Prostate gland (tissue), 2 donors: ENCODE results near the gene DRC3.

Experiments
- CTCF ChIP-seq, 4 experiments: fragments of 200-600 bp in 2 of 4; fragments of 450-650 bp in 2 of 4; sonication (generic) in 2 of 4; IDR thresholded peaks; 1 replicate in 3 of 4; 2 replicates in 1 of 4; pipeline ENCODE4 v1.5.1; 2016 to 2019; ENCODE audit warnings: antibody characterized with exemption in 4 of 4, mild to moderate bottlenecking in 2 of 4, moderate library complexity in 2 of 4
- POLR2AphosphoS5 ChIP-seq: sonication (generic); formaldehyde crosslinking; IDR thresholded peaks from one replicate; pipeline ENCODE4 v1.6.1; 2017; ENCODE audit warnings: antibody characterized with exemption

- TF ChIP-seq CTCF (IDR thresholded peaks at IDR 0.05) (no peak), POLR2AphosphoS5 (no peak)
Measured at GRCh38 chr17:17937201-17937853, 35.3 kb upstream of the DRC3 start.
